ENCODE results near the gene FIGN.

Gene FIGN

GRCh38 chr2:163690896-163691295 lies 44.9 kb downstream of the FIGN start:
- Histone ChIP-seq H3K27me3 (ENCODE audit: control insufficient read depth in 1 of 2, insufficient read depth in 2 of 2, low read length in 2 of 2) (no peaks in the 10 kb centered on the region), H3K4me1 (ENCODE audit: control insufficient read depth, insufficient read depth, low read length) (peaks cover 8% of the 10 kb centered on the region), H3K27ac (ENCODE audit: low read length) (no peak overlapping the region), H3K4me3 (ENCODE audit: low read length in 2 of 2) (no peak overlapping the region), H3K9me3 (ENCODE audit: control insufficient read depth in 2 of 2, low read length in 2 of 2) (no peaks in the 10 kb centered on the region), H3K9ac (ENCODE audit: low read length in 2 of 2) (no peak overlapping the region), H3K36me3 (ENCODE audit: control insufficient read depth in 2 of 2, insufficient read depth in 2 of 2, low read length in 2 of 2) (no peaks in the 10 kb centered on the region)

GRCh38 chr2:163687217-163687616 lies 48.6 kb downstream of the FIGN start:
- Histone ChIP-seq H3K4me3 (ENCODE audit: low read length in 2 of 2) (no peak overlapping the region), H3K9ac (ENCODE audit: low read length in 2 of 2) (no peak overlapping the region), H3K27me3 (ENCODE audit: control insufficient read depth in 1 of 2, insufficient read depth in 2 of 2, low read length in 2 of 2) (no peaks in the 10 kb centered on the region), H3K4me1 (ENCODE audit: control insufficient read depth, insufficient read depth, low read length) (peaks cover 5% of the 10 kb centered on the region), H3K27ac (ENCODE audit: low read length) (no peak overlapping the region), H3K36me3 (ENCODE audit: control insufficient read depth in 2 of 2, insufficient read depth in 2 of 2, low read length in 2 of 2) (no peaks in the 10 kb centered on the region), H3K9me3 (ENCODE audit: control insufficient read depth in 2 of 2, low read length in 2 of 2) (no peaks in the 10 kb centered on the region)

GRCh38 chr2:163686289-163686688 lies 49.5 kb downstream of the FIGN start:
- no peaks in the 10 kb centered on the region for H3K27me3 ChIP-seq (ENCODE audit: control insufficient read depth in 1 of 2, insufficient read depth in 2 of 2, low read length in 2 of 2)
- H3K27ac ChIP-seq (ENCODE audit: low read length), result no peak overlapping the region
- H3K4me3 ChIP-seq (ENCODE audit: low read length in 2 of 2), result no peak overlapping the region
- H3K9ac ChIP-seq (ENCODE audit: low read length in 2 of 2), result no peak overlapping the region
- peaks cover 5% of the 10 kb centered on the region for H3K4me1 ChIP-seq (ENCODE audit: control insufficient read depth, insufficient read depth, low read length)
- no peaks in the 10 kb centered on the region for H3K36me3 ChIP-seq (ENCODE audit: control insufficient read depth in 2 of 2, insufficient read depth in 2 of 2, low read length in 2 of 2)
- H3K9me3 ChIP-seq (ENCODE audit: control insufficient read depth in 2 of 2, low read length in 2 of 2), result no peaks in the 10 kb centered on the region

- no peaks in the 10 kb centered on the region for H3K4me1 ChIP-seq (ENCODE audit: control insufficient read depth, insufficient read depth, low read length)
- no peaks in the 10 kb centered on the region for H3K36me3 ChIP-seq (ENCODE audit: control insufficient read depth in 2 of 2, insufficient read depth in 2 of 2, low read length in 2 of 2)
- H3K27ac ChIP-seq (ENCODE audit: low read length), result no peak overlapping the region
- no peak overlapping the region for H3K9ac ChIP-seq (ENCODE audit: low read length in 2 of 2)
- no peak overlapping the region for H3K4me3 ChIP-seq (ENCODE audit: low read length in 2 of 2)
- no peaks in the 10 kb centered on the region for H3K27me3 ChIP-seq (ENCODE audit: control insufficient read depth in 1 of 2, insufficient read depth in 2 of 2, low read length in 2 of 2)
- no peaks in the 10 kb centered on the region for H3K9me3 ChIP-seq (ENCODE audit: control insufficient read depth in 2 of 2, low read length in 2 of 2)
Observed at GRCh38 chr2:163682695-163683094, 53.1 kb downstream of the FIGN start.

- no peak overlapping the region for H3K27ac ChIP-seq (ENCODE audit: low read length)
- no peak overlapping the region for H3K4me3 ChIP-seq (ENCODE audit: low read length in 2 of 2)
- no peaks in the 10 kb centered on the region for H3K4me1 ChIP-seq (ENCODE audit: control insufficient read depth, insufficient read depth, low read length)
- no peaks in the 10 kb centered on the region for H3K36me3 ChIP-seq (ENCODE audit: control insufficient read depth in 2 of 2, insufficient read depth in 2 of 2, low read length in 2 of 2)
- no peaks in the 10 kb centered on the region for H3K9me3 ChIP-seq (ENCODE audit: control insufficient read depth in 2 of 2, low read length in 2 of 2)
- no peaks in the 10 kb centered on the region for H3K27me3 ChIP-seq (ENCODE audit: control insufficient read depth in 1 of 2, insufficient read depth in 2 of 2, low read length in 2 of 2)
- H3K9ac ChIP-seq (ENCODE audit: low read length in 2 of 2), result no peak overlapping the region
Observed at GRCh38 chr2:163681745-163682144, 54.1 kb downstream of the FIGN start.

GRCh38 chr2:163675388-163675787 lies 60.4 kb downstream of the FIGN start:
- Histone ChIP-seq H3K27me3 (ENCODE audit: control insufficient read depth in 1 of 2, insufficient read depth in 2 of 2, low read length in 2 of 2) (no peaks in the 10 kb centered on the region), H3K9ac (ENCODE audit: low read length in 2 of 2) (no peak overlapping the region), H3K27ac (ENCODE audit: low read length) (no peak overlapping the region), H3K9me3 (ENCODE audit: control insufficient read depth in 2 of 2, low read length in 2 of 2) (no peaks in the 10 kb centered on the region), H3K4me3 (ENCODE audit: low read length in 2 of 2) (no peak overlapping the region), H3K36me3 (ENCODE audit: control insufficient read depth in 2 of 2, insufficient read depth in 2 of 2, low read length in 2 of 2) (no peaks in the 10 kb centered on the region), H3K4me1 (ENCODE audit: control insufficient read depth, insufficient read depth, low read length) (no peaks in the 10 kb centered on the region)

GRCh38 chr2:163673522-163673921 lies 62.3 kb downstream of the FIGN start:
- Histone ChIP-seq H3K9me3 (ENCODE audit: control insufficient read depth in 2 of 2, low read length in 2 of 2) (no peaks in the 10 kb centered on the region), H3K9ac (ENCODE audit: low read length in 2 of 2) (no peak overlapping the region), H3K27me3 (ENCODE audit: control insufficient read depth in 1 of 2, insufficient read depth in 2 of 2, low read length in 2 of 2) (no peaks in the 10 kb centered on the region), H3K4me3 (ENCODE audit: low read length in 2 of 2) (no peak overlapping the region), H3K27ac (ENCODE audit: low read length) (no peak overlapping the region), H3K4me1 (ENCODE audit: control insufficient read depth, insufficient read depth, low read length) (no peaks in the 10 kb centered on the region), H3K36me3 (ENCODE audit: control insufficient read depth in 2 of 2, insufficient read depth in 2 of 2, low read length in 2 of 2) (no peaks in the 10 kb centered on the region)

- Histone ChIP-seq H3K36me3 (ENCODE audit: control insufficient read depth in 2 of 2, insufficient read depth in 2 of 2, low read length in 2 of 2) (no peaks in the 10 kb centered on the region), H3K4me1 (ENCODE audit: control insufficient read depth, insufficient read depth, low read length) (peaks cover 2% of the 10 kb centered on the region), H3K9me3 (ENCODE audit: control insufficient read depth in 2 of 2, low read length in 2 of 2) (no peaks in the 10 kb centered on the region), H3K27me3 (ENCODE audit: control insufficient read depth in 1 of 2, insufficient read depth in 2 of 2, low read length in 2 of 2) (no peaks in the 10 kb centered on the region), H3K9ac (ENCODE audit: low read length in 2 of 2) (no peak overlapping the region), H3K4me3 (ENCODE audit: low read length in 2 of 2) (no peak overlapping the region), H3K27ac (ENCODE audit: low read length) (no peak overlapping the region)
Observed at GRCh38 chr2:163670929-163671328, 64.9 kb downstream of the FIGN start.

GRCh38 chr2:163669506-163669905 lies 66.3 kb downstream of the FIGN start:
- no peak overlapping the region for H3K4me3 ChIP-seq (ENCODE audit: low read length in 2 of 2)
- no peaks in the 10 kb centered on the region for H3K36me3 ChIP-seq (ENCODE audit: control insufficient read depth in 2 of 2, insufficient read depth in 2 of 2, low read length in 2 of 2)
- no peak overlapping the region for H3K9ac ChIP-seq (ENCODE audit: low read length in 2 of 2)
- H3K27ac ChIP-seq (ENCODE audit: low read length), result no peak overlapping the region
- H3K4me1 ChIP-seq (ENCODE audit: control insufficient read depth, insufficient read depth, low read length), result peaks cover 2% of the 10 kb centered on the region
- no peaks in the 10 kb centered on the region for H3K9me3 ChIP-seq (ENCODE audit: control insufficient read depth in 2 of 2, low read length in 2 of 2)
- no peaks in the 10 kb centered on the region for H3K27me3 ChIP-seq (ENCODE audit: control insufficient read depth in 1 of 2, insufficient read depth in 2 of 2, low read length in 2 of 2)

GRCh38 chr2:163667064-163667887 lies 68.5 kb downstream of the FIGN start:
- Histone ChIP-seq H3K4me3 (ENCODE audit: low read length in 2 of 2) (no peak overlapping the region), H3K27me3 (ENCODE audit: control insufficient read depth in 1 of 2, insufficient read depth in 2 of 2, low read length in 2 of 2) (no peaks in the 10 kb centered on the region), H3K9me3 (ENCODE audit: control insufficient read depth in 2 of 2, low read length in 2 of 2) (no peaks in the 10 kb centered on the region), H3K9ac (ENCODE audit: low read length in 2 of 2) (no peak overlapping the region), H3K27ac (ENCODE audit: low read length) (no peak overlapping the region), H3K36me3 (ENCODE audit: control insufficient read depth in 2 of 2, insufficient read depth in 2 of 2, low read length in 2 of 2) (no peaks in the 10 kb centered on the region), H3K4me1 (ENCODE audit: control insufficient read depth, insufficient read depth, low read length) (peaks cover 2% of the 10 kb centered on the region)

- H3K4me3 ChIP-seq (ENCODE audit: low read length in 2 of 2), result no peak overlapping the region
- H3K36me3 ChIP-seq (ENCODE audit: control insufficient read depth in 2 of 2, insufficient read depth in 2 of 2, low read length in 2 of 2), result no peaks in the 10 kb centered on the region
- no peak overlapping the region for H3K9ac ChIP-seq (ENCODE audit: low read length in 2 of 2)
- no peaks in the 10 kb centered on the region for H3K9me3 ChIP-seq (ENCODE audit: control insufficient read depth in 2 of 2, low read length in 2 of 2)
- H3K4me1 ChIP-seq (ENCODE audit: control insufficient read depth, insufficient read depth, low read length), result peaks cover 2% of the 10 kb centered on the region
- no peaks in the 10 kb centered on the region for H3K27me3 ChIP-seq (ENCODE audit: control insufficient read depth in 1 of 2, insufficient read depth in 2 of 2, low read length in 2 of 2)
- no peak overlapping the region for H3K27ac ChIP-seq (ENCODE audit: low read length)
Observed at GRCh38 chr2:163665817-163666216, 70.0 kb downstream of the FIGN start.

Data from stomach smooth muscle (tissue), 2 donors.